ENCODE results near the gene TRPM1.

TRPM1 gene

GRCh38 chr15:30990446-30991254, 110.9 kb downstream of the TRPM1 start:
- no peak for TF ChIP-seq CTCF (IDR thresholded peaks at IDR 0.05; ENCODE audit: extremely low read depth, missing control alignments)
- peak; percentile 38 for DNase-seq (ENCODE audit: low spot score)

- no peak for DNase-seq (ENCODE audit: low spot score)
- TF ChIP-seq CTCF (IDR thresholded peaks at IDR 0.05; ENCODE audit: extremely low read depth, missing control alignments) = no peak
Observed at GRCh38 chr15:30990036-30990435, 111.5 kb downstream of the TRPM1 start.

- DNase-seq (ENCODE audit: low spot score) = no peak
Observed at GRCh38 chr15:30985081-30985531, 116.4 kb downstream of the TRPM1 start.

GRCh38 chr15:30984542-30984941, 117.0 kb downstream of the TRPM1 start:
- TF ChIP-seq CTCF (IDR thresholded peaks at IDR 0.05; ENCODE audit: extremely low read depth, missing control alignments) = no peak

More at GRCh38 chr15:30985081-30985531, 116.4 kb downstream of the TRPM1 start:
- TF ChIP-seq CTCF (IDR thresholded peaks at IDR 0.05; ENCODE audit: extremely low read depth, missing control alignments) = no peak

GRCh38 chr15:30984118-30984517, 117.4 kb downstream of the TRPM1 start:
- DNase-seq (ENCODE audit: low spot score) = no peak
- no peak for TF ChIP-seq CTCF (IDR thresholded peaks at IDR 0.05; ENCODE audit: extremely low read depth, missing control alignments)

More at GRCh38 chr15:30984542-30984941, 117.0 kb downstream of the TRPM1 start:
- no peak for DNase-seq (ENCODE audit: low spot score)

- no peak for DNase-seq (ENCODE audit: low spot score)
- no peak for TF ChIP-seq CTCF (IDR thresholded peaks at IDR 0.05; ENCODE audit: extremely low read depth, missing control alignments)
Observed at GRCh38 chr15:30979457-30979856, 122.1 kb downstream of the TRPM1 start.

GRCh38 chr15:30978328-30978727, 123.2 kb downstream of the TRPM1 start:
- no peak for TF ChIP-seq CTCF (IDR thresholded peaks at IDR 0.05; ENCODE audit: extremely low read depth, missing control alignments)
- no peak for DNase-seq (ENCODE audit: low spot score)

Data from GM20000 (cell line).